K562 (cell line): Measurements from ENCODE around the gene FAM186B. TPM values are rescaled to one million over a fixed set of nuclear protein-coding genes. Genes with fewer than 3 reads are reported as not detected.

Source experiments
- HCFC1 ChIP-seq: IDR thresholded peaks from 2 replicates; pipeline ENCODE4 v1.6.1; 2012; ENCODE audit warnings: low read depth, low read length, improper control_type of control experiment
- ZEB2 ChIP-seq: fragments of 450-650 bp; IDR thresholded peaks from 2 replicates; pipeline ENCODE4 v1.6.1; 2016
- polyA plus RNA-seq, 8 experiments: library from polyadenylated mRNA; depleted of rRNA in 4 of 8; stranded (reverse) in 5 of 8; unstranded in 3 of 8; fragments of >200 nt; fragmentation: Nextera tagmentation in 2 of 8; fragmentation: Illumina TruSeq in 1 of 8; extraction: Ambion mirVana in 2 of 8; extraction: Trizol in 1 of 8; gene quantifications; 2 replicates each; pipeline versions ENCODE4 v1.2.1 to v1.2.3, GENCODE V29; 2011 to 2014; ENCODE audit warnings: inconsistent platforms in 1 of 8, missing spikeins in 1 of 8
- total RNA-seq, 7 experiments: library from RNA; depleted of rRNA in 6 of 7; stranded (reverse); fragments of >200 nt in 6 of 7; fragmentation: Illumina TruSeq in 2 of 7; extraction: Trizol in 2 of 7; gene quantifications; 2 replicates each; pipeline versions ENCODE4 v1.2.1 to v1.2.3, GENCODE V29; 2011 to 2021; ENCODE audit warnings: low replicate concordance in 1 of 7
- TF ChIP-seq, protein P1 (sequence below): fragments of 450-650 bp; IDR thresholded peaks from 2 replicates; pipeline ENCODE4 v1.6.1; 2018; ENCODE audit not compliant: partially characterized antibody
- TF ChIP-seq, protein P2 (sequence below): fragments of 250-450 bp; sonication (Bioruptor Pico); IDR thresholded peaks from 2 replicates; pipeline ENCODE4 v1.9.0; 2021; ENCODE audit warnings: mild to moderate bottlenecking, inconsistent platforms
- TF ChIP-seq, protein P3 (sequence below): sonication (generic); formaldehyde crosslinking; IDR thresholded peaks from 2 replicates; pipeline ENCODE4 v1.8.0; 2022; ENCODE audit warnings: mild to moderate bottlenecking, missing genetic modification reagents

The FAM186B gene
- total and polyA plus RNA-seq, 9 of the 15 experiments (the other 6 are each of a cell fraction or from before 2014, with no cell fraction given) = 0.07 to 0.42 (median 0.15) TPM

DNA sequence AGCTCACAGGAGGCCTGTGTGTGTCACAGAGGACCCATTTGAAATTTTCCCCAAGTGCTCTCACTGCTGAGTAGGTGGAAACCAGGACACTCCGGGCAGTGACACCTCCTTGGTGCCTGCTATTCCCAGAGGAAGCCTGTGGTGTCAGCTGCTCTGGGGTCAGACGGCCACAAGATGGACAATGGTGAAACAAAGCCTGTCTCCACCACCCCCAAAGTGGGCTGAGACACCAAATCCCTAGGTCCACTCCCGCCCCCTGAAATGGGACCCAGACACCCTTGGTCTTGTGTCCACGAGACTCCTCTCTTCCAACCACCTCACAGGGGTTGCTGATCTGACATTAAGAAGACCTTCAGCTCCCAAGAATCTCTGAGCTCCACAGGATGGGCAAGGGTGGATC lies 59.6 kb downstream of the FAM186B start (continued):
- TF ChIP-seq, protein P1, sequence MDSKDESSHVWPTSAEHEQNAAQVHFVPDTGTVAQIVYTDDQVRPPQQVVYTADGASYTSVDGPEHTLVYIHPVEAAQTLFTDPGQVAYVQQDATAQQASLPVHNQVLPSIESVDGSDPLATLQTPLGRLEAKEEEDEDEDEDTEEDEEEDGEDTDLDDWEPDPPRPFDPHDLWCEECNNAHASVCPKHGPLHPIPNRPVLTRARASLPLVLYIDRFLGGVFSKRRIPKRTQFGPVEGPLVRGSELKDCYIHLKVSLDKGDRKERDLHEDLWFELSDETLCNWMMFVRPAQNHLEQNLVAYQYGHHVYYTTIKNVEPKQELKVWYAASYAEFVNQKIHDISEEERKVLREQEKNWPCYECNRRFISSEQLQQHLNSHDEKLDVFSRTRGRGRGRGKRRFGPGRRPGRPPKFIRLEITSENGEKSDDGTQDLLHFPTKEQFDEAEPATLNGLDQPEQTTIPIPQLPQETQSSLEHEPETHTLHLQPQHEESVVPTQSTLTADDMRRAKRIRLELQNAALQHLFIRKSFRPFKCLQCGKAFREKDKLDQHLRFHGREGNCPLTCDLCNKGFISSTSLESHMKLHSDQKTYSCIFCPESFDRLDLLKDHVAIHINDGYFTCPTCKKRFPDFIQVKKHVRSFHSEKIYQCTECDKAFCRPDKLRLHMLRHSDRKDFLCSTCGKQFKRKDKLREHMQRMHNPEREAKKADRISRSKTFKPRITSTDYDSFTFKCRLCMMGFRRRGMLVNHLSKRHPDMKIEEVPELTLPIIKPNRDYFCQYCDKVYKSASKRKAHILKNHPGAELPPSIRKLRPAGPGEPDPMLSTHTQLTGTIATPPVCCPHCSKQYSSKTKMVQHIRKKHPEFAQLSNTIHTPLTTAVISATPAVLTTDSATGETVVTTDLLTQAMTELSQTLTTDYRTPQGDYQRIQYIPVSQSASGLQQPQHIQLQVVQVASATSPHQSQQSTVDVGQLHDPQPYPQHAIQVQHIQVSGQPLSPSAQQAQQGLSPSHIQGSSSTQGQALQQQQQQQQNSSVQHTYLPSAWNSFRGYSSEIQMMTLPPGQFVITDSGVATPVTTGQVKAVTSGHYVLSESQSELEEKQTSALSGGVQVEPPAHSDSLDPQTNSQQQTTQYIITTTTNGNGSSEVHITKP = no peak
- TF ChIP-seq, protein P2, sequence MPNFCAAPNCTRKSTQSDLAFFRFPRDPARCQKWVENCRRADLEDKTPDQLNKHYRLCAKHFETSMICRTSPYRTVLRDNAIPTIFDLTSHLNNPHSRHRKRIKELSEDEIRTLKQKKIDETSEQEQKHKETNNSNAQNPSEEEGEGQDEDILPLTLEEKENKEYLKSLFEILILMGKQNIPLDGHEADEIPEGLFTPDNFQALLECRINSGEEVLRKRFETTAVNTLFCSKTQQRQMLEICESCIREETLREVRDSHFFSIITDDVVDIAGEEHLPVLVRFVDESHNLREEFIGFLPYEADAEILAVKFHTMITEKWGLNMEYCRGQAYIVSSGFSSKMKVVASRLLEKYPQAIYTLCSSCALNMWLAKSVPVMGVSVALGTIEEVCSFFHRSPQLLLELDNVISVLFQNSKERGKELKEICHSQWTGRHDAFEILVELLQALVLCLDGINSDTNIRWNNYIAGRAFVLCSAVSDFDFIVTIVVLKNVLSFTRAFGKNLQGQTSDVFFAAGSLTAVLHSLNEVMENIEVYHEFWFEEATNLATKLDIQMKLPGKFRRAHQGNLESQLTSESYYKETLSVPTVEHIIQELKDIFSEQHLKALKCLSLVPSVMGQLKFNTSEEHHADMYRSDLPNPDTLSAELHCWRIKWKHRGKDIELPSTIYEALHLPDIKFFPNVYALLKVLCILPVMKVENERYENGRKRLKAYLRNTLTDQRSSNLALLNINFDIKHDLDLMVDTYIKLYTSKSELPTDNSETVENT (CRISPR knock-in tag) = no peak
- TF ChIP-seq HCFC1 (no peak), ZEB2 (no peak)
- TF ChIP-seq, protein P3, sequence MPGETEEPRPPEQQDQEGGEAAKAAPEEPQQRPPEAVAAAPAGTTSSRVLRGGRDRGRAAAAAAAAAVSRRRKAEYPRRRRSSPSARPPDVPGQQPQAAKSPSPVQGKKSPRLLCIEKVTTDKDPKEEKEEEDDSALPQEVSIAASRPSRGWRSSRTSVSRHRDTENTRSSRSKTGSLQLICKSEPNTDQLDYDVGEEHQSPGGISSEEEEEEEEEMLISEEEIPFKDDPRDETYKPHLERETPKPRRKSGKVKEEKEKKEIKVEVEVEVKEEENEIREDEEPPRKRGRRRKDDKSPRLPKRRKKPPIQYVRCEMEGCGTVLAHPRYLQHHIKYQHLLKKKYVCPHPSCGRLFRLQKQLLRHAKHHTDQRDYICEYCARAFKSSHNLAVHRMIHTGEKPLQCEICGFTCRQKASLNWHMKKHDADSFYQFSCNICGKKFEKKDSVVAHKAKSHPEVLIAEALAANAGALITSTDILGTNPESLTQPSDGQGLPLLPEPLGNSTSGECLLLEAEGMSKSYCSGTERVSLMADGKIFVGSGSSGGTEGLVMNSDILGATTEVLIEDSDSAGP (CRISPR knock-in tag) = no peak
